HFFc6 (cell line): ENCODE results near the gene KCNC3. TPM values are rescaled to one million over a fixed set of nuclear protein-coding genes. Genes with fewer than 3 reads are reported as not detected.

Experiments used
- DNase-seq: peaks from one replicate; pipeline ENCODE4 v3.0.0-alpha.2; 2018
- H3K27ac Mint-ChIP-seq: 2 replicates; pipeline ENCODE4 v1.8.0; 2020; ENCODE audit warnings: mild to moderate bottlenecking, mixed read lengths
- H3K27me3 Mint-ChIP-seq: 2 replicates; pipeline ENCODE4 v1.8.0; 2021; ENCODE audit warnings: mild to moderate bottlenecking, moderate library complexity, mixed read lengths; ENCODE audit not compliant: insufficient read depth
- H3K36me3 Mint-ChIP-seq: 2 replicates; pipeline ENCODE4 v1.8.0; 2021; ENCODE audit warnings: low read depth, mixed read lengths
- H3K4me1 Mint-ChIP-seq: 2 replicates; pipeline ENCODE4 v1.8.0; 2020; ENCODE audit warnings: low read depth, mixed read lengths
- H3K4me3 Mint-ChIP-seq: 2 replicates; pipeline ENCODE4 v1.8.0; 2020; ENCODE audit warnings: mild to moderate bottlenecking, moderate library complexity, mixed read lengths
- H3K9me3 Mint-ChIP-seq: 2 replicates; pipeline ENCODE4 v1.8.0; 2020; ENCODE audit warnings: mild to moderate bottlenecking, mixed read lengths
- total RNA-seq, 6 experiments: library from RNA; stranded (reverse); fragmentation: NEBNext Ultra II Directional; extraction: Animal tissue kit (Norgen Biotek cat#: 25700); gene quantifications; 2 replicates in 1 of 6; 3 replicates in 5 of 6; pipeline ENCODE4 v1.2.3, GENCODE V29; 2021
- TF ChIP-seq, protein P1 (sequence below): fragments of 200-600 bp; sonication (generic); IDR thresholded peaks from 2 replicates; pipeline ENCODE4 v1.5.0; 2021; ENCODE audit warnings: antibody characterized with exemption, mild to moderate bottlenecking

KCNC3 gene
- total RNA-seq, 6 experiments from 2014 or later = not detected

GRCh38 chr19:50312967-50313811 is 16.0 kb downstream of the KCNC3 start:
- Mint-ChIP-seq H3K4me1 (peaks cover 6% of the 10 kb centered on the region; the same call in 1 of the 2 replicates), H3K4me3 (no peak overlapping the region), H3K36me3 (no peaks in the 10 kb centered on the region), H3K9me3 (no peaks in the 10 kb centered on the region), H3K27ac (no peak overlapping the region), H3K27me3 (peaks cover 47% of the 10 kb centered on the region)
- TF ChIP-seq, protein P1, sequence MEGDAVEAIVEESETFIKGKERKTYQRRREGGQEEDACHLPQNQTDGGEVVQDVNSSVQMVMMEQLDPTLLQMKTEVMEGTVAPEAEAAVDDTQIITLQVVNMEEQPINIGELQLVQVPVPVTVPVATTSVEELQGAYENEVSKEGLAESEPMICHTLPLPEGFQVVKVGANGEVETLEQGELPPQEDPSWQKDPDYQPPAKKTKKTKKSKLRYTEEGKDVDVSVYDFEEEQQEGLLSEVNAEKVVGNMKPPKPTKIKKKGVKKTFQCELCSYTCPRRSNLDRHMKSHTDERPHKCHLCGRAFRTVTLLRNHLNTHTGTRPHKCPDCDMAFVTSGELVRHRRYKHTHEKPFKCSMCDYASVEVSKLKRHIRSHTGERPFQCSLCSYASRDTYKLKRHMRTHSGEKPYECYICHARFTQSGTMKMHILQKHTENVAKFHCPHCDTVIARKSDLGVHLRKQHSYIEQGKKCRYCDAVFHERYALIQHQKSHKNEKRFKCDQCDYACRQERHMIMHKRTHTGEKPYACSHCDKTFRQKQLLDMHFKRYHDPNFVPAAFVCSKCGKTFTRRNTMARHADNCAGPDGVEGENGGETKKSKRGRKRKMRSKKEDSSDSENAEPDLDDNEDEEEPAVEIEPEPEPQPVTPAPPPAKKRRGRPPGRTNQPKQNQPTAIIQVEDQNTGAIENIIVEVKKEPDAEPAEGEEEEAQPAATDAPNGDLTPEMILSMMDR = no peak
- no peak for DNase-seq

DNA sequence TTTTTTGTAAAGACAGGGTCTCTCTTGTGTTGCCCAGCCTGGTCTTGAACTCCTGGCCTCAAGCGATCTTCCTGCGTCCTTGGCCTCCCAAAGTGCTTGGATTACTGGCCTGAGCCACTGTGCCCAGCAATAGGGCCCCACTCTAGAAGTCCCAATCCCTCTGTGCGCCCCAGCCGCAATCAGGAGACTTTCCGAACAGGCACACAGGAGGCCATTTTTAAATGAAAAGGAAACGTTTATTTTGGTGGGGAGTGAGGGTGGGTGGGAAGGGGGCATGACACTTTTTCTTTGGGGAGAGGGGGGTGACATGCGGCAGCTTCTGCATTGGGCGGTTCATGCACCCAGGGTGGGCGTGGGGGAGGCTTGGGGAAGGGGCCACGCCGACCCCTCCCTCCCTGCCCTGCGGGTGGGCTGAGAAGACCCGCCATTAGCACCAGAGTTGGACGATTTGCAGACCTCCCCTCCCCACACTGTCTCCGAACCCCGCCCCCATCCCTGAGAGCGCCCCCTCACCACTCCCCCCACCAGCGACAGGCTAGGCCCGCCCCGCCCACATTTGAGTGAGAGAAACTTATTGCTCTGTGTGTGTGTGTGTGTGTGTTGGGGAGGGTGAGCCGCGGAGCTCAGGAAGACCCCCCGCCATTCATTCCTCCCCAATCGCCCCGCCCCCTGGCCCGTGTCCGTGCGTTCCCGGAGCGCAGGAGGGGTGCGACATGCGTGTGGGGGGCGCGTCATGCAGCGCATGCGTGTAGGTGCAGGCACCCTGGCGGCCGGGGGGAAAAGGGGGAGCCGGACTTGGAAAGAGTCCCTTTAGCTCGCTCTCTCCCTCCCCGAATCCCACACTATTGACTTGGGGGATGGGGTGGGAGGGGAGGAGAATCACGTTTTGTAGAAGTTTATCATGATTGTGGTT is 17.2 kb downstream of the KCNC3 start:
- TF ChIP-seq, protein P1 = no peak
- no peaks in the 10 kb centered on the region; the same call in 1 of the 2 replicates for H3K9me3 Mint-ChIP-seq
- no peak overlapping the region for H3K4me3 Mint-ChIP-seq
- H3K4me1 Mint-ChIP-seq = peaks cover 6% of the 10 kb centered on the region; the same call in 1 of the 2 replicates
- H3K36me3 Mint-ChIP-seq = no peaks in the 10 kb centered on the region
- H3K27me3 Mint-ChIP-seq = peaks cover 48% of the 10 kb centered on the region
- H3K27ac Mint-ChIP-seq = no peak overlapping the region
- no peak for DNase-seq

DNA sequence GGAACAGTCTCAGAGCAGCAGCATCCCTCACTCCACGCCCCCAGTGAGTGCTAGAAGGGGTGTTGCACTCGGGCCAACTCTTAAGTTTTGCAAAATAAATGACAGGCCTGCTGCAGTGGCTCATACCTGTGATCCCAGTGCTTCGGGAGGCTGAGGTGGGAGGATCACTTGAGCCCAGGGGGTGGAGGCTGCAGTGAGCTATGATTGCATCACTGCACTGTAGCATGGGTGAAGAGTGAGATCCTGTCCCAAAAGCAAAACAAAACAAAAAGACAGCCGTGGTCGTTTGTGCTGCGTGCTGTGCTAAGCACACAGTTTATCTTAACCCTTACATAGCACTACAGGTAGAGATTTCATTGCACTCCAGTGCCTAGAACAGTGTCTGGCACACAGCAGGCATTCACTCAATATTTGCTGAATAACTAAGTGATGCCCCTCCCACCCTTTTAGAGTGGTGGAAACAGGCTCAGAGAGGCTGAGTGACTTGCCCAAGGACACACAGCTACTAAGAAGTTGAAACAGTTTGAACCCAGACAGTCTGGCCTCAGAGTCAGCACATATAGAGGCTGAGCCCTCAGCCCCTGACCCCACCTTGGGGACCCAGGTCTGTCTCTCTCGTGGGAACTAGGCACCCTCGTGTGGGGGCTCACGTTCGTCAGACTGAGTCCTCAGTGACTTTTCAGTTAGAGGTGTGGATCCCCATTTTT is 18.3 kb downstream of the KCNC3 start:
- TF ChIP-seq, protein P1 = no peak
- H3K4me1 Mint-ChIP-seq = peaks cover 6% of the 10 kb centered on the region; the same call in 1 of the 2 replicates
- no peaks in the 10 kb centered on the region for H3K36me3 Mint-ChIP-seq
- H3K27ac Mint-ChIP-seq = no peak overlapping the region
- DNase-seq = no peak
- H3K9me3 Mint-ChIP-seq = no peaks in the 10 kb centered on the region; the same call in 1 of the 2 replicates
- H3K27me3 Mint-ChIP-seq = peaks cover 48% of the 10 kb centered on the region
- H3K4me3 Mint-ChIP-seq = no peak overlapping the region

DNA sequence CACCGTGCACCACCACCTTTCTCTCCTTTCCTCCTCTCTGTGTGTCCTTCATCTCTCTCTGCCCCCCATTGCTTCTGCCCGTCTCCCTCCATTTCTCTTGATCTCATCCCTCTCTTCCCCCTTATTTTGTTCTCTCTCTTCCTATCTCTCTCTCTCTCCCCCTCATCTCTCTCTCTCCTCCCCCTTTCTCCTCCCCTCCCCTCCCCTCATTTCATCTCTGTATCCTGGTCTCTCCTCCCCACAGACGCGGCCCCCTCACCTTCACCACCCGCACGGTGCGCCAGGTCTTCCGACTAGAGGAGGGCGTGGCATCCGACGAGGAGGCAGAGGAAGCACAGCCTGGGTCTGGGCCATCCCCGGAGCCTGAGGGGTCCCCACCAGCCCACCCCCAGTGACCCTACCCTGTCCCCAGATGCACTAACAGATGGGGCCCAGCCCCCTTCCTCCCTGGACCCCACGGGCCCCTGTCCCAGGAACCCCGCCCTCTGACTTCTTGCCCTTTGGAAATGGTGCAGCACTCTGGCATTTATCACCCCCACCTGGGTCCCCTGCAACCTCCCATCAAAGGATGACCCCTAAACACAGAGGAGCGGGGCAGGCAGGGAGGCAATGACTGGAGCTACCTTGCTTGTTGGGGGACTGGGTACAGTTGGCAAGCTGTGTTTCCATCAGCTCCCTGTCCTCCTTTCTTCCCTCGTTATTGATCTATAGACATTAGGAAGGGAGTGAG is 19.6 kb downstream of the KCNC3 start:
- Mint-ChIP-seq H3K4me3 (no peak overlapping the region), H3K4me1 (no peaks in the 10 kb centered on the region), H3K27ac (no peak overlapping the region), H3K27me3 (peaks cover 53% of the 10 kb centered on the region), H3K36me3 (no peaks in the 10 kb centered on the region), H3K9me3 (no peaks in the 10 kb centered on the region; the same call in 1 of the 2 replicates)
- TF ChIP-seq, protein P1 = no peak
- no peak for DNase-seq

- peaks cover 54% of the 10 kb centered on the region for H3K27me3 Mint-ChIP-seq
- no peak overlapping the region for H3K27ac Mint-ChIP-seq
- H3K9me3 Mint-ChIP-seq = no peaks in the 10 kb centered on the region; the same call in 1 of the 2 replicates
- no peak for DNase-seq
- TF ChIP-seq, protein P1 = no peak
- H3K4me3 Mint-ChIP-seq = no peak overlapping the region
- H3K36me3 Mint-ChIP-seq = no peaks in the 10 kb centered on the region
- H3K4me1 Mint-ChIP-seq = no peaks in the 10 kb centered on the region
Observed at GRCh38 chr19:50308991-50309390, 20.2 kb downstream of the KCNC3 start.
